Mucosa of stomach (tissue), 1 donor: Measurements from ENCODE around the gene ZNF221.
A peak's percentile ranks its signal among the peaks of the same experiment; 100 is the strongest.

Experiments
- H3K27me3 ChIP-seq: one replicate; pipeline ENCODE4 v1.7.0; 2013; ENCODE audit warnings: mild to moderate bottlenecking, low read length; ENCODE audit not compliant: control insufficient read depth, insufficient read depth
- H3K36me3 ChIP-seq: one replicate; pipeline ENCODE4 v1.7.0; 2013; ENCODE audit warnings: low read length; ENCODE audit not compliant: control insufficient read depth, insufficient read depth
- H3K4me1 ChIP-seq: one replicate; pipeline ENCODE4 v1.7.0; 2013; ENCODE audit warnings: mild to moderate bottlenecking, low read length; ENCODE audit not compliant: control insufficient read depth, insufficient read depth
- H3K4me3 ChIP-seq: one replicate; pipeline ENCODE4 v1.7.0; 2013; ENCODE audit warnings: low read length
- H3K9ac ChIP-seq: one replicate; pipeline ENCODE4 v1.7.0; 2013; ENCODE audit warnings: mild to moderate bottlenecking, low read length, moderate library complexity
- H3K9me3 ChIP-seq: one replicate; pipeline ENCODE4 v1.7.0; 2013; ENCODE audit warnings: mild to moderate bottlenecking, low read length, moderate library complexity; ENCODE audit not compliant: control insufficient read depth
- donor health status: Pancreatic carcinoma.

ZNF221 gene

GRCh38 chr19:43966079-43966694 is 15.2 kb downstream of the ZNF221 start:
- H3K9me3 ChIP-seq = peaks cover 57% of the 10 kb centered on the region
- H3K4me3 ChIP-seq = peak overlapping the region; percentile 14

GRCh38 chr19:43976732-43977131 is 25.7 kb downstream of the ZNF221 start:
- Histone ChIP-seq H3K36me3 (no peaks in the 10 kb centered on the region), H3K27me3 (no peaks in the 10 kb centered on the region), H3K4me3 (no peak overlapping the region), H3K9ac (no peak overlapping the region), H3K4me1 (no peaks in the 10 kb centered on the region), H3K9me3 (no peaks in the 10 kb centered on the region)

More at GRCh38 chr19:43966079-43966694, 15.2 kb downstream of the ZNF221 start:
- peaks cover 31% of the 10 kb centered on the region for H3K36me3 ChIP-seq
- H3K4me1 ChIP-seq = no peaks in the 10 kb centered on the region
- no peak overlapping the region for H3K9ac ChIP-seq
- no peaks in the 10 kb centered on the region for H3K27me3 ChIP-seq

DNA sequence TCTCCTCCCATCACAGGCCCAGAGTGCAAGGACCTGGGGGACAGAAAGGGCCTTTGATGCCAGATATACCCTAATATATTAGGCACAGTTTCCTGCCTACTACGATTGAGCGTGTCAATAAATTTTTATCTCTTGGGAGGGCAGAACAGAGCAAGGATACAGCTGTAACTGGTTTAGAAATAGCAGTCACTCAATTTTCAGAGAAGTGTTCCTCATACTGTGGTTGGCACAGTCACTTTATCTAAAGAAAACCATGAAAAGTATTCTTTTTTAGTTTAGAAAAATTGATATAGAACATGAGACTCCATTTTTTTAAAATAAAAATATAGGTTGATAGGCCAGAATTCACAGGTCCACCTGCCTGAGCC is 32.5 kb downstream of the ZNF221 start:
- H3K4me3 ChIP-seq = peak overlapping the region; percentile 42
- no peak overlapping the region for H3K9ac ChIP-seq
- H3K27me3 ChIP-seq = no peaks in the 10 kb centered on the region
- no peaks in the 10 kb centered on the region for H3K4me1 ChIP-seq
- no peaks in the 10 kb centered on the region for H3K36me3 ChIP-seq
- no peaks in the 10 kb centered on the region for H3K9me3 ChIP-seq

DNA sequence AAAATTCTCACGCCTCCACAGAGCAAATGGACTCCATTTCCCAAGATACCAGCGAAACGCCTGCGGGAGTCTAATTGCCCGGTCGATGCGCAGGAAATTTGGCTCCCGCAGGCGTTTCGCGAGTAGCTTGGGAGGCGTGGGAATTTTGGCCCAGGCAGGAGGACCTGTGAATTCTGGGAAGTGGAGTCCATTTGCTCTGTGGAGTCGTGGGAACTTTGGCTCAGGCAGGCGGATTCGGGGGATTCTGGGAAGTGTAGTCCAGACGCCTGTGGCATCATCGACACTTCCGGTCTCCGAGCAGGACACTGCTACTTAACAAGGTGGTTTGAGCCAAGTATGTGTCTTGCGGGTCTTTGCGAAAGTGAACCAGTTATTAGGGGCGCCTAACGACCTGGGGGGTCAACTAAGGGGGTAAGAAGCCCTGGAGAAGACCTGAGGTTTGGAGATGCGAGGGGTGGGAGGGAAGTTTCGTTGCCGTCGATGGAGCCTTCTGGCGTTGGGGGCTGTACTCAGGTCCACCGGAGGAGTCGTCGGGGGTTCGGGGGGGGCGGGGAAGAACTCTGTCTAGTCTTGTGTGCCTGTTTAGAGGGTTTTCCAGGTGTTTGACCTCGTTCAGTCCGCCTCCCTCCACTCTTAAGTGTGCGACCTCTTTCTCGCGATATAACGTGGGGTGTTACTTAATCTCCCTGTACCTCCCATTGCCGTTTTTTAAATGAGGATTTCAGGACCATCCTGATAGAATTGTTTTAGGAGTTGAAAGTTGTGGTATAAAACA is 33.1 kb downstream of the ZNF221 start, which contains the start of gene ZNF155:
Gene ZNF155, plus strand, starts transcription at position 277 of the 775 bp plus-strand sequence. CDS start 4,356 bp downstream, outside the sequence.
- Histone ChIP-seq H3K36me3 (no peaks in the 10 kb centered on the region), H3K9ac (peak within 1 kb of the TSS; percentile 59), H3K4me3 (peak within 1 kb of the TSS; percentile 42), H3K27me3 (no peaks in the 10 kb centered on the region), H3K4me1 (no peaks in the 10 kb centered on the region), H3K9me3 (no peaks in the 10 kb centered on the region)

- Histone ChIP-seq H3K9ac (peak overlapping the region; percentile 59), H3K9me3 (no peaks in the 10 kb centered on the region), H3K4me1 (no peaks in the 10 kb centered on the region), H3K27me3 (no peaks in the 10 kb centered on the region), H3K4me3 (peak overlapping the region; percentile 42), H3K36me3 (no peaks in the 10 kb centered on the region)
Measured at GRCh38 chr19:43984687-43985000, 33.6 kb downstream of the ZNF221 start.

DNA sequence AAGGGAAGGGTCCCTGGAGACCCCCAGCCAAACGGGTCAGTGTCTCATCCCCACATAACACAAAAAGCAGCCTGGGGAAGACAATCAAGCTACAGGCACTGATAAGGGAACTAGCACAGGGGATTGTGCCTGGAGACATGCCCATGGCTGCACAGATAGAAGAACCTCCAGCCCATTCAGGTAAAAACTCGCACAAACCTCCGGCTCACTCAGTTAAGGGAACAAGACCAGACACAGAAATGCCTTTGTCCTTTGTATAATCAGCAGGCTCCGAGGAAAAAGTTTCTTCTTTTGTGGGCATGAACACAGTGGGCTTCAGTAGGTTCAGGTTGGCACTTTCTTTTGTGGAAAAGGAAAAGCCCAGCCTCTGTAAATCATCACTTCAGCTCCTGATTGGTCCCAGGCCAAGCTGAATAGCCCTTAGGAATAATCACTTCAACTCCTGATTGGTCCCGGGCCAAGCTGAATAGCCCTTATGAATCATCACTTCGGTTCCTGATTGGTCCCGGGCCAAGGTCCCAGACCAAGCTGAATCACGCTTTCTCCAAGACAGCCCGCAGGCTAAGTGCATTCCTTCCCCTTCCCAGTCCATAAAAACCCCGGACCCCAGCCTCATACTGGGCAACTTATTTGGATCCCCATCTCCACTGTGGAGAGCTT is 46.7 kb downstream of the ZNF221 start:
- no peaks in the 10 kb centered on the region for H3K27me3 ChIP-seq
- H3K4me3 ChIP-seq = no peak overlapping the region
- H3K36me3 ChIP-seq = no peaks in the 10 kb centered on the region
- no peak overlapping the region for H3K9ac ChIP-seq
- H3K9me3 ChIP-seq = no peaks in the 10 kb centered on the region
- H3K4me1 ChIP-seq = no peaks in the 10 kb centered on the region

GRCh38 chr19:44002212-44002565 is 51.2 kb downstream of the ZNF221 start:
- peak overlapping the region; percentile 69 for H3K9ac ChIP-seq
- peak overlapping the region; percentile 88 for H3K4me3 ChIP-seq
- no peaks in the 10 kb centered on the region for H3K36me3 ChIP-seq
- H3K27me3 ChIP-seq = no peaks in the 10 kb centered on the region
- no peaks in the 10 kb centered on the region for H3K9me3 ChIP-seq
- no peaks in the 10 kb centered on the region for H3K4me1 ChIP-seq

GRCh38 chr19:44002566-44003460 is 51.8 kb downstream of the ZNF221 start, which contains the start of gene ZNF230:
TSS of gene ZNF230 (plus strand) at chr19:44002957. CDS start at chr19:44007079, 4,122 bp downstream.
- H3K4me3 ChIP-seq = peak within 1 kb of the TSS; percentile 88

DNA sequence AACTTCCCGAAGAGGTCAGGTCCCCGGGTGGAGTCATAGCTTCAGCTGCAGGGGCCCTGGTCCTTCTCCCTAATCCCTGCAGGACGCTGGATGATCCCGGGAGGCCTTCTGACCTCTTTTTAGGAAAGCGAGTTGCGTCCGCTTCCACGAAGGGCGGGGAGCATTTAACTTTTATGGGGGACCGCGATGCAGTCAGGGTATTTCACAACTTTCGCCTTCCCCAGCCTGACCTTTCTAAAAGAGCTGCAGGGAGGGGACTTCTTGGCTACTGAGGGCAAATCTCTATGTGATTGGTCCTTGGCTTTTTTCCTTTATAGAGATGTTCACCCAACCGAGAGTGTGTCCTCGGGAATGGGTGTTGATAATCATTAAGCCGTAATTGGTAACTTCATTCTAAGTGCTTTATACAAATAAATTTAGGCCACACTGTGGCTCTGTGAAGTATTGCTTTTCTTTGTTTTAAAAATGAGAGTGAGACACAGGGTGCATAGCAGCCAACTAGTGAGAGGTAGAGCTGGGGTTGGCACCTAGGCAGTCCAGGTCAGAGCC is 52.5 kb downstream of the ZNF221 start:
- Histone ChIP-seq H3K36me3 (peaks cover 9% of the 10 kb centered on the region), H3K4me1 (no peaks in the 10 kb centered on the region), H3K9ac (peak overlapping the region; percentile 69), H3K27me3 (no peaks in the 10 kb centered on the region), H3K4me3 (peak overlapping the region; percentile 88), H3K9me3 (peaks cover 6% of the 10 kb centered on the region)

More at GRCh38 chr19:44002566-44003460, 51.8 kb downstream of the ZNF221 start, which contains the start of gene ZNF230:
- Histone ChIP-seq H3K9me3 (peaks cover 4% of the 10 kb centered on the region), H3K36me3 (peaks cover 3% of the 10 kb centered on the region), H3K27me3 (no peaks in the 10 kb centered on the region), H3K4me1 (no peaks in the 10 kb centered on the region), H3K9ac (peak within 1 kb of the TSS; percentile 69)

DNA sequence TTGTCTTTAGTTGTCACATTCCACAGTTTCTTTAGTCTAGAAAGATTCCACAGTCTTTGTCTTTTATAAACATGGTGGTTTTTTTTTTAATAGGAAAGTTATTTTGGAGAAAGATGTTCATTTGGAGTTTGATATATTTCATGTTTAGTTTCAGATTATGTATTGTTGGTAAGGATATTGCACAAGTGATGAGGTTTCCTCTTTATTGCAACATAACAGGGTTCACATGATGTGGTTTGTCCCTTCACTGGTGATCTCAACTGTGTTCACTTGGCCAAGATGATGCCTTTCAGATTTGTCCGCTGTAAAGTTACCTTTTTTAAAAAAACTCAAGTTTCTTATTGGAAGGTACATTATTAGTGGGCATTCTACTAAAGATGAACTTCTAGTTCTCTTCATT is 54.9 kb downstream of the ZNF221 start:
- H3K36me3 ChIP-seq = peaks cover 23% of the 10 kb centered on the region
- no peaks in the 10 kb centered on the region for H3K27me3 ChIP-seq
- no peak overlapping the region for H3K4me3 ChIP-seq
- H3K9me3 ChIP-seq = peaks cover 21% of the 10 kb centered on the region
- H3K9ac ChIP-seq = no peak overlapping the region
- no peaks in the 10 kb centered on the region for H3K4me1 ChIP-seq

GRCh38 chr19:44007473-44007872 is 56.4 kb downstream of the ZNF221 start:
- H3K9ac ChIP-seq = no peak overlapping the region
- H3K4me3 ChIP-seq = no peak overlapping the region
- no peaks in the 10 kb centered on the region for H3K4me1 ChIP-seq
- H3K27me3 ChIP-seq = no peaks in the 10 kb centered on the region
- peaks cover 22% of the 10 kb centered on the region for H3K9me3 ChIP-seq
- H3K36me3 ChIP-seq = peaks cover 30% of the 10 kb centered on the region
